IMR-90 (cell line): ENCODE results near the gene MAML2. TPM values are rescaled to one million over a fixed set of nuclear protein-coding genes. Genes with fewer than 3 reads are reported as not detected.

Experiments
- ATAC-seq: fragments of 200-7000 bp; cut with Tn5 transposase; 2 replicates; pipeline ENCODE4 v1.9.1; 2020; ENCODE audit warnings: low read depth, mild to moderate bottlenecking, moderate library complexity
- BruUV-seq: library from RNA; stranded (reverse); fragments of 400-500 nt; replicated peaks from 2 replicates; lab custom pipeline; 2021; lab: Mats Ljungman, UMichigan
- CTCF ChIA-PET: fragments of 300-600 bp; formaldehyde crosslinking; extraction: SDS; loops from one replicate; lab custom pipeline; 2021; ENCODE audit warnings: antibody characterized with exemption; lab: Yijun Ruan, JAX
- POLR2A ChIA-PET: fragments of 300-600 bp; sonication (Branson Sonifier 250); formaldehyde crosslinking; loops from one replicate; lab custom pipeline; 2022; ENCODE audit warnings: antibody characterized with exemption; ENCODE audit not compliant: unreplicated experiment; lab: Charles Lee
- DNase-seq: peaks from one replicate; pipeline ENCODE4 v3.0.0; 2013
- H2AFZ ChIP-seq: replicated peaks from 2 replicates; pipeline ENCODE3; 2013; ENCODE audit warnings: low read length, mild to moderate bottlenecking; ENCODE audit not compliant: poor library complexity
- H2AK5ac ChIP-seq: 2 replicates; pipeline ENCODE4 v1.6.1; 2013; ENCODE audit warnings: low read depth, low read length, inconsistent platforms
- H2AK9ac ChIP-seq: replicated peaks from 2 replicates; pipeline ENCODE3; 2013; ENCODE audit warnings: mild to moderate bottlenecking, low read depth, low read length, moderate library complexity; ENCODE audit not compliant: poor library complexity
- H2BK120ac ChIP-seq: 2 replicates; pipeline ENCODE4 v1.6.1; 2013; ENCODE audit warnings: low read depth, low read length, inconsistent platforms
- H2BK15ac ChIP-seq: 3 replicates; pipeline ENCODE4 v1.6.1; 2013; ENCODE audit warnings: low read depth, low read length, inconsistent platforms
- H2BK20ac ChIP-seq: 2 replicates; pipeline ENCODE4 v1.6.1; 2013; ENCODE audit warnings: low read depth, mild to moderate bottlenecking, inconsistent platforms, low read length, moderate library complexity
- H2BK5ac ChIP-seq: 2 replicates; pipeline ENCODE4 v1.6.1; 2013; ENCODE audit warnings: mild to moderate bottlenecking, low read depth, low read length, inconsistent platforms; ENCODE audit not compliant: poor library complexity, severe bottlenecking
- H3K14ac ChIP-seq: replicated peaks from 2 replicates; pipeline ENCODE4 v1.6.1; 2013; ENCODE audit warnings: low read depth, low read length, inconsistent platforms
- H3K18ac ChIP-seq: 2 replicates; pipeline ENCODE4 v1.6.1; 2013; ENCODE audit warnings: low read depth, low read length, control low read depth
- H3K23ac ChIP-seq: 2 replicates; pipeline ENCODE4 v1.6.1; 2013; ENCODE audit warnings: low read depth, low read length, inconsistent platforms
- H3K27ac ChIP-seq: 2 replicates; pipeline ENCODE4 v1.5.1; 2013; ENCODE audit warnings: mild to moderate bottlenecking, control low read depth, low read length; ENCODE audit not compliant: insufficient read depth
- H3K27me3 ChIP-seq: 2 replicates; pipeline ENCODE4 v1.6.1; 2013; ENCODE audit warnings: low read length; ENCODE audit not compliant: control insufficient read depth, insufficient read depth
- H3K36me3 ChIP-seq: 2 replicates; pipeline ENCODE4 v1.6.1; 2013; ENCODE audit warnings: low read length, mixed read lengths; ENCODE audit not compliant: control insufficient read depth, insufficient read depth
- H3K4ac ChIP-seq: 2 replicates; pipeline ENCODE4 v1.6.1; 2013; ENCODE audit warnings: low read depth, low read length, inconsistent platforms
- H3K4me1 ChIP-seq: 2 replicates; pipeline ENCODE4 v1.6.1; 2013; ENCODE audit warnings: low read length, mixed read lengths; ENCODE audit not compliant: control insufficient read depth, insufficient read depth
- H3K4me2 ChIP-seq: 2 replicates; pipeline ENCODE4 v1.6.1; 2013; ENCODE audit warnings: low read depth, mild to moderate bottlenecking, control low read depth, low read length, moderate library complexity
- H3K4me3 ChIP-seq: 2 replicates; pipeline ENCODE4 v1.5.1; 2013; ENCODE audit warnings: low read depth, mild to moderate bottlenecking, control low read depth, low read length, moderate library complexity; ENCODE audit not compliant: insufficient read depth
- H3K56ac ChIP-seq: 2 replicates; pipeline ENCODE4 v1.6.1; 2013; ENCODE audit warnings: low read length, inconsistent platforms; ENCODE audit not compliant: insufficient read depth; ENCODE audit errors: extremely low read depth
- H3K79me1 ChIP-seq, 2 experiments: 2 replicates each; pipeline ENCODE4 v1.6.1; 2013; ENCODE audit warnings: low read length in 2 of 2, inconsistent platforms in 1 of 2, low read depth in 1 of 2
- H3K9ac ChIP-seq: 2 replicates; pipeline ENCODE4 v1.6.1; 2013; ENCODE audit warnings: low read depth, low read length, control low read depth
- H3K9me1 ChIP-seq: 2 replicates; pipeline ENCODE4 v1.6.1; 2013; ENCODE audit warnings: low read length, inconsistent platforms; ENCODE audit not compliant: insufficient read depth
- H3K9me3 ChIP-seq: 2 replicates; pipeline ENCODE4 v1.6.1; 2013; ENCODE audit warnings: low read length; ENCODE audit not compliant: control insufficient read depth, insufficient read depth
- H4K20me1 ChIP-seq: 2 replicates; pipeline ENCODE4 v1.6.1; 2013; ENCODE audit warnings: low read length, inconsistent platforms; ENCODE audit not compliant: insufficient read depth
- H4K5ac ChIP-seq: 2 replicates; pipeline ENCODE4 v1.6.1; 2013; ENCODE audit warnings: mild to moderate bottlenecking, low read depth, low read length, control low read depth
- H4K8ac ChIP-seq, 2 experiments: 2 replicates each; pipeline ENCODE4 v1.6.1; 2013; ENCODE audit warnings: low read depth in 2 of 2, low read length in 2 of 2, control low read depth in 1 of 2, inconsistent platforms in 1 of 2
- H4K91ac ChIP-seq: 2 replicates; pipeline ENCODE4 v1.6.1; 2013; ENCODE audit warnings: low read depth, low read length, inconsistent platforms; ENCODE audit not compliant: insufficient read depth
- BHLHE40 ChIP-seq: fragments of 150-350 bp; IDR thresholded peaks from 2 replicates; pipeline ENCODE4 v1.6.1; 2016; ENCODE audit warnings: mild to moderate bottlenecking, low read depth, low read length
- CEBPB ChIP-seq: IDR thresholded peaks from 2 replicates; pipeline ENCODE4 v1.6.1; 2012; ENCODE audit warnings: low read depth, low read length, improper control_type of control experiment
- CTCF ChIP-seq: conservative IDR thresholded peaks from 2 replicates; pipeline ENCODE4 v1.5.1; 2012; ENCODE audit warnings: mild to moderate bottlenecking, low read depth, low read length, improper control_type of control experiment
- FOS ChIP-seq: fragments of 150-350 bp; IDR thresholded peaks from 2 replicates; pipeline ENCODE4 v1.6.1; 2016; ENCODE audit warnings: low read depth, low read length
- MAFK ChIP-seq: IDR thresholded peaks from 2 replicates; pipeline ENCODE4 v1.6.1; 2012; ENCODE audit warnings: low read depth, low read length, improper control_type of control experiment
- NFE2L2 ChIP-seq: fragments of 150-350 bp; IDR thresholded peaks from 2 replicates; pipeline ENCODE4 v1.6.1; 2016; ENCODE audit warnings: low read depth, mild to moderate bottlenecking, low read length
- POLR2A ChIP-seq: IDR thresholded peaks from 2 replicates; pipeline ENCODE4 v1.6.1; 2012; ENCODE audit warnings: mild to moderate bottlenecking, low read depth, low read length
- RAD21 ChIP-seq: IDR thresholded peaks from 2 replicates; pipeline ENCODE4 v1.6.1; 2012; ENCODE audit warnings: low read length, improper control_type of control experiment
- RFX5 ChIP-seq: IDR thresholded peaks from 2 replicates; pipeline ENCODE4 v1.8.0; 2012; ENCODE audit warnings: low read depth, mild to moderate bottlenecking, low read length, moderate library complexity
- WGBS, 2 experiments: methylation state at CpG; one replicate each; pipeline versions ENCODE4 v1.1.5 to v1.1.7; 2013; ENCODE audit warnings: missing lambda C conversion rate in 2 of 2; ENCODE audit not compliant: insufficient read length in 1 of 2; ENCODE audit errors: extremely low coverage in 2 of 2; 5-methylcytosine and 5-hydroxymethylcytosine counted together
- dilution Hi-C: fragments of 300-500 bp; cut with HindIII; formaldehyde crosslinking; loops from one replicate; pipeline ENCODE4 v1.14.3; 2018; ENCODE audit warnings: low sequenced_read_pairs; ENCODE audit not compliant: unreplicated experiment
- in situ Hi-C: fragments of 300-500 bp; cut with MboI; formaldehyde crosslinking; loops from 3 replicates; pipeline ENCODE4 v1.14.3; 2019; ENCODE audit warnings: low sequenced_read_pairs, inconsistent platforms, mixed read lengths
- intact Hi-C: fragments of 100-400 bp; cut with micrococcal nuclease; formaldehyde crosslinking; loops from 2 replicates; pipeline ENCODE4 v1.10.0; 2022
- polyA plus RNA-seq, 3 experiments: library from polyadenylated mRNA; depleted of rRNA; stranded (reverse); fragments of >200 nt; gene quantifications; 2 replicates each; pipeline ENCODE4 v1.2.3, GENCODE V29; 2012; ENCODE audit warnings: low replicate concordance in 1 of 3
- total RNA-seq: library from RNA; depleted of rRNA; stranded (reverse); fragments of >200 nt; gene quantifications from 2 replicates; pipeline ENCODE4 v1.2.3, GENCODE V29; 2012
- TF ChIP-seq, protein P1 (sequence below): fragments of 150-350 bp; IDR thresholded peaks from 2 replicates; pipeline ENCODE4 v1.6.1; 2017; ENCODE audit warnings: mild to moderate bottlenecking, antibody characterized with exemption, low read length, low read depth

Gene MAML2
- total and polyA plus RNA-seq, 2 of the 4 experiments (the other 2 are of a cell fraction) = 15.0 to 19.5 TPM

- no TSS peak for BruUV-seq
- Histone ChIP-seq H2AK9ac (peak overlapping the region; percentile 26), H3K79me1 (peaks cover 28 to 29% of the 10 kb centered on the region in 2 experiments; a peak in 3 of 4 replicates), H4K20me1 (no peaks in the 10 kb centered on the region), H3K4me3 (no peak overlapping the region), H2AFZ (no peak overlapping the region), H2AK5ac (no peak overlapping the region), H3K9me3 (no peaks in the 10 kb centered on the region), H2BK20ac (no peak overlapping the region), H3K9me1 (no peaks in the 10 kb centered on the region; the same call in 1 of the 2 replicates), H3K14ac (no peak overlapping the region), H3K27me3 (no peaks in the 10 kb centered on the region), H3K27ac (no peak overlapping the region), H3K4ac (no peak overlapping the region), H4K8ac (no peak overlapping the region), H3K9ac (no peak overlapping the region), H2BK15ac (no peak overlapping the region), H3K4me1 (peaks cover 3% of the 10 kb centered on the region; the same call in 1 of the 2 replicates), H3K4me2 (no peak overlapping the region), H3K18ac (no peak overlapping the region), H3K23ac (peak overlapping the region; percentile 24; the same call in 1 of the 2 replicates), H3K56ac (no peak overlapping the region), H2BK5ac (no peak overlapping the region), H4K5ac (no peak overlapping the region), H4K91ac (no peak overlapping the region), H3K36me3 (no peaks in the 10 kb centered on the region; the same call in none of the 2 replicates), H2BK120ac (no peak overlapping the region)
- dilution Hi-C loops = no loop called here
- ChIA-PET CTCF (interaction anchor here (0.5 kb wide), 1 partner anchor 348 kb away, joined by 3 read pairs; no protein-coding TSS in a partner anchor), POLR2A (no interaction called here)
- TF ChIP-seq CTCF (no peak), POLR2A (no peak), RAD21 (no peak), BHLHE40 (no peak), CEBPB (no peak), NFE2L2 (no peak), RFX5 (no peak), MAFK (no peak), FOS (no peak)
- TF ChIP-seq, protein P1, sequence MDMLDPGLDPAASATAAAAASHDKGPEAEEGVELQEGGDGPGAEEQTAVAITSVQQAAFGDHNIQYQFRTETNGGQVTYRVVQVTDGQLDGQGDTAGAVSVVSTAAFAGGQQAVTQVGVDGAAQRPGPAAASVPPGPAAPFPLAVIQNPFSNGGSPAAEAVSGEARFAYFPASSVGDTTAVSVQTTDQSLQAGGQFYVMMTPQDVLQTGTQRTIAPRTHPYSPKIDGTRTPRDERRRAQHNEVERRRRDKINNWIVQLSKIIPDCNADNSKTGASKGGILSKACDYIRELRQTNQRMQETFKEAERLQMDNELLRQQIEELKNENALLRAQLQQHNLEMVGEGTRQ = no peak
- ATAC-seq (no peak), DNase-seq (no peak)
- in situ Hi-C loops = no loop called here
- 87% methylated on average over 3 of the region's 8 CpGs; no CpG with 5 or more reads in 1 of the 2 experiments for WGBS, 2 experiments
- intact Hi-C loops = no loop called here
Measured at GRCh38 chr11:96019810-96020747, 322.9 kb downstream of the MAML2 start.
